CD4-positive, alpha-beta T cell treated with Interleukin-10 for 1 hour (primary cell): Measurements from ENCODE around the gene TOR3A.

Experiments
- DNase-seq: peaks from one replicate; pipeline ENCODE4 v3.0.0-alpha.2; 2020

The TOR3A gene

GRCh38 chr1:179077396-179077795 is 4.5 kb upstream of the TOR3A start:
- DNase-seq, result no peak

GRCh38 chr1:179079113-179079761 is 2.6 kb upstream of the TOR3A start:
- DNase-seq, result peak; percentile 76

GRCh38 chr1:179080866-179081686 is 794 bp upstream of the TOR3A start:
- peak; percentile 59 for DNase-seq

- peak; percentile 33 for DNase-seq
Measured at GRCh38 chr1:179082333-179082998, 596 bp downstream of the TOR3A start.

- peak; percentile 39 for DNase-seq
Measured at GRCh38 chr1:179082999-179083335, 1.1 kb downstream of the TOR3A start.

GRCh38 chr1:179083533-179083932 is 1.7 kb downstream of the TOR3A start:
- DNase-seq, result peak; percentile 15

- DNase-seq, result no peak
Measured at GRCh38 chr1:179087665-179088064, 5.8 kb downstream of the TOR3A start.

GRCh38 chr1:179089827-179090482 is 8.1 kb downstream of the TOR3A start:
- DNase-seq, result no peak

GRCh38 chr1:179090522-179090921 is 8.7 kb downstream of the TOR3A start:
- no peak for DNase-seq

- no peak for DNase-seq
Measured at GRCh38 chr1:179090923-179091322, 9.1 kb downstream of the TOR3A start.

- DNase-seq, result no peak
Measured at GRCh38 chr1:179091691-179092165, 9.9 kb downstream of the TOR3A start.

GRCh38 chr1:179092896-179093461 is 11.1 kb downstream of the TOR3A start:
- no peak for DNase-seq

GRCh38 chr1:179094818-179095217 is 12.9 kb downstream of the TOR3A start:
- DNase-seq, result no peak

- no peak for DNase-seq
Measured at GRCh38 chr1:179095377-179095776, 13.5 kb downstream of the TOR3A start.

- no peak for DNase-seq
Measured at GRCh38 chr1:179095924-179096323, 14.1 kb downstream of the TOR3A start.

GRCh38 chr1:179099891-179100290 is 18.0 kb downstream of the TOR3A start:
- DNase-seq, result no peak

- DNase-seq, result no peak
Measured at GRCh38 chr1:179101566-179101965, 19.7 kb downstream of the TOR3A start.

- no peak for DNase-seq
Measured at GRCh38 chr1:179103999-179104398, 22.1 kb downstream of the TOR3A start.

- no peak for DNase-seq
Measured at GRCh38 chr1:179104611-179105250, 22.9 kb downstream of the TOR3A start.

GRCh38 chr1:179105393-179105792 is 23.5 kb downstream of the TOR3A start:
- no peak for DNase-seq

GRCh38 chr1:179107706-179108629 is 26.1 kb downstream of the TOR3A start:
- no peak for DNase-seq
